T-helper 2 cell treated with Interferon-gamma antibody and Interleukin-4, amounts not matched to agents 100 ng/mL and 5 ng/mL, for 36 hours (primary cell): ENCODE results near the gene LRP1. TPM values are rescaled to one million over a fixed set of nuclear protein-coding genes. Genes with fewer than 3 reads are reported as not detected.

ENCODE experiments used
- intact Hi-C: fragments of 100-400 bp; cut with micrococcal nuclease; formaldehyde crosslinking; loops from one replicate; pipeline ENCODE4 v1.15.1; 2023
- total RNA-seq: library from RNA; stranded (reverse); gene quantifications from 2 replicates; pipeline ENCODE4 v1.2.3, GENCODE V29; 2022

The LRP1 gene
- total RNA-seq, 1 donor from 2014 or later: 0.91 TPM

DNA sequence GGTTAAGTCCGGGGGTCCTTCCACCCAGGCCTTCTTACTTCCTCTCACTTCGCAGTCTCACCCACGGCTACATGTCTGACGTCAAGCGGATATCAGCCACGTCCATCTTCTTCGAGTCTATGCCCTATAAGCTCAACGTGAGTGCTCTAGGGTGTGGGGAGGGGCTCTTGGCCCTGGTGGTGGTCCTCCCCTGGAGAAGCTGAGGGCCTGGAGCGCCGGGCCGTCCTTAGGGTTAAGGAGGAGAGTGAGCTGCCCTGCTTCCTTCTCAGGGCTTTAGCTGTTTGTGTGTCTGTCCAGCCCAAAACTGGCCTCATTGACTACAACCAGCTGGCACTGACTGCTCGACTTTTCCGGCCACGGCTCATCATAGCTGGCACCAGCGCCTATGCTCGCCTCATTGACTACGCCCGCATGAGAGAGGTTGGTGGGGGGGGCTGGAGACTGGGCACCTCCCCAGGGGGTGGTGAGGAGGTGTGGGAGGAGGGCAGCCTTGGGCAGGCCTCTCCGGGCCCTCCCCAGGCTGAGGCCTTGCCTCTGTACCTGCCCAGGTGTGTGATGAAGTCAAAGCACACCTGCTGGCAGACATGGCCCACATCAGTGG lies 104.0 kb downstream of the LRP1 start:
- intact Hi-C loops: no loop called here

GRCh38 chr12:57233357-57234232 lies 105.3 kb downstream of the LRP1 start:
- intact Hi-C loops: no loop called here

DNA sequence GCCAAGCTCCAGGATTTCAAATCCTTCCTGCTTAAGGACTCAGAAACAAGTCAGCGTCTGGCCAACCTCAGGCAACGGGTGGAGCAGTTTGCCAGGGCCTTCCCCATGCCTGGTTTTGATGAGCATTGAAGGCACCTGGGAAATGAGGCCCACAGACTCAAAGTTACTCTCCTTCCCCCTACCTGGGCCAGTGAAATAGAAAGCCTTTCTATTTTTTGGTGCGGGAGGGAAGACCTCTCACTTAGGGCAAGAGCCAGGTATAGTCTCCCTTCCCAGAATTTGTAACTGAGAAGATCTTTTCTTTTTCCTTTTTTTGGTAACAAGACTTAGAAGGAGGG lies 105.9 kb downstream of the LRP1 start:
- intact Hi-C loops: no loop called here

DNA sequence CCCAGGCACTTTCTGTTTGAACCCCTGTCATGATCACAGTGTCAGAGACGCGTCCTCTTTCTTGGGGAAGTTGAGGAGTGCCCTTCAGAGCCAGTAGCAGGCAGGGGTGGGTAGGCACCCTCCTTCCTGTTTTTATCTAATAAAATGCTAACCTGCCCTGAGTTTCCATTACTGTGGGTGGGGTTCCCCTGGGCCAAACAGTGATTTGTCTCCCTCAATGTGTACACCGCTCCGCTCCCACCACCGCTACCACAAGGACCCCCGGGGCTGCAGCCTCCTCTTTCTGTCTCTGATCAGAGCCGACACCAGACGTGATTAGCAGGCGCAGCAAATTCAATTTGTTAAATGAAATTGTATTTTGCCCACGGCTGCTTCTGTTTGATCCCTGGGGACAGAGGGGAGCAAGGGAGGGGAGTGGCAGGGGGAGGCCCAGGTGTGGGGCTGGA lies 106.3 kb downstream of the LRP1 start:
- intact Hi-C loops: no loop called here

DNA sequence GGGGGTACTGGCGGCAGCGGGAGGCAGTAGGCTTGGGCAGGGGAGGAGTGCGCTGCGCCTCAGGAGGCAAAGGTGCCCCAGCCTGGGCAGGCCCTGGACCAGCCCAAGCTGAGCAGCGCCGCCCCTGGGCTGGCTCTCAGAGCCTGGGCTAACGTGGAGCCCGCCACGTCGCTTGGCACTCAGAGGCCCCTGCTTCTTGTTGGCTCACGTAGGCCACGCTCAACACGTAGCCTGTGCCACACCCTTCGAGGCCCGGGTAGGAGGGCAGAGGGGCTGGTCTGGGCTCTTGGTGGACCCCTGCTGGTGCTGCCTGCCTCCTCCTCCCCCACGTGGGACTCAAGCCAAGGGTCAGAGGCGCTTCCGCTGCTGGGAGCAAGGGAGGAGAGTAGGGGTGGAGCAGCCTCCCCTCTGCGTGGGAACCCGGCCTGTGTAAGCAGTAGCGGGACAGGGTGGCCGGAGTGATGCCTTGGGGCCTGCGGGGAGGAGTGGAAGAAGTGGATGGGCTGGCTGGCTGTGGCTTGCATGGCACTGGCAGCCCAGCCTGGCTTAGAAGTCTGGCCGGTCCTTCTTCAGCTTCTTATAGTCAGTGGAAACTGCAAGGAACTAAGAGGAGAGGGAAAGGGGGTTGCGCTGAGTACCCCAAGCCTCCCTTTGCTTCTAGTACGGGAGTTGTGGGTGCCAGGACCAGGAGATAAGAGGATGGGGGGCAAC lies 106.9 kb downstream of the LRP1 start:
- intact Hi-C loops: no loop called here

DNA sequence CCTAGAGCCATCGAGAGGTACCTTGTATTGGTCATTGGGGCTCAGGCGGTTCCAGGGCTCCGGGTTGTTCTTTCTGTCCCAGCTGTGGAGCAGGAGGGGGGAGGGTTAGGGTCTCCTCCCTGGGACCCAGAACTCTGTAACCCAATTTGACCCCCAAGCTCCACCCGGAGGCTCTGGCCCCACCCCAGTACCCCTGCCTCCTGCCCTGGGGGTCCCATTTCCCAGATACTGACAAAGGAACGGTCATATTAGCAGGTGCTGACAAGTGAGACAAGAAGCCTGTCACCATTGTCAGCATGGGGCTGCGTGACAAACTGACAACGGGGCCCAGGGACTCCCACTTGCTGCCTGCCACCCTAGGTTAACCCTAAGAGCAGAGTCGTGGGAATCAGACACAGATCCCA lies 107.4 kb downstream of the LRP1 start:
- intact Hi-C loops: no loop called here

- intact Hi-C loops: no loop called here
These were observed 108.1 kb downstream of the LRP1 start for GRCh38 chr12:57236201-57236924.

DNA sequence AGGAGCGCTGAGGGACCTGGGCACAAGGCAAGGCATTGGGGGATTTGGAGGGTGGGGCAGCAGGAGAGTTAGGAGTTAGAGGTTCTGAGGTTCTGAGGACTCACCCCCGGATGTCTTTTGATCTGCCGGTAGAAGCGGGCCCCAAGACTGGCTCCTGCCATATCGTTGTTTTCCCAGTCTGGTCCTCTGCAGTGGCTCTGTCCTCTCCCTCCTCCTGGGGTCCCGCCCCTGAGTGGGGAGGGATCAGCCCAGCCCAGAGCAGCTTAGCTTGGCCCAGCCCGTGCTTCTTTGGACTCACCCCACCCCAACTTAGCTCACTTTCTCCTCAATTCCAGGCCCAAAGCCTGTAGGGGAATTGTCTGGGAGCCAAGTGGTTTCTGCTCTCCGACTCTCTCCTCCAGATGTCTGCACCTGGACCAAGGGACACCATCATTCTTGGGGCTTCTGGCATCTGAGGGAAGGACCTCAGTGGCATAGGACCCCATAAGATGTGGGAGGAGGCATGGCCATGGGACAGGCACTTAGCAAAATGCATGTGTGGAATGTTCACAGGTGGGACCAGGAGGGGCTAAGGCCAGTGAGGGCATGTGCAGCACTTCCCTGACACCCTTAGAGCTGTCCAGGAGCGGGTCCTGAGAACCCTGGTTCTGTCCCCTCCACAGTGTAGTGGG lies 108.8 kb downstream of the LRP1 start:
- intact Hi-C loops: no loop called here

DNA sequence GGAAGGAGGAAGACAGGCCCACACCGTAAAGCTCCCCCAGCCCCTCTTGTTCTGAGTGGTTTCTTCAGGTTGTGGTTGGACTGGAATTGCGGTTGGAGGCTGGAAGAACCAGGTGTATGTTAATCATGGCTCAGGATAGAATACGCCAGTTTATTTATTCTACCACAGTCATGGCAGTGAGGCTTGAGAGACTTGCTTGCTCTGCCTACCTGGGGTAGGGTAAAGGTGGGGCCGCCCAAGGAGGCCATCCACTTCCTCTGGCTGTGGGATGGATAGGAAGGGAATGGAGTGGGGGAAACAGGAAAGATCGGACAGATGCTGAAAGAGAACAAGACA lies 109.3 kb downstream of the LRP1 start:
- intact Hi-C loops: no loop called here

- intact Hi-C loops: loop anchor here (2.0 kb wide), 1 partner anchor 113 kb away; no protein-coding TSS in a partner anchor
These were observed 109.9 kb downstream of the LRP1 start for GRCh38 chr12:57237932-57238853.

DNA sequence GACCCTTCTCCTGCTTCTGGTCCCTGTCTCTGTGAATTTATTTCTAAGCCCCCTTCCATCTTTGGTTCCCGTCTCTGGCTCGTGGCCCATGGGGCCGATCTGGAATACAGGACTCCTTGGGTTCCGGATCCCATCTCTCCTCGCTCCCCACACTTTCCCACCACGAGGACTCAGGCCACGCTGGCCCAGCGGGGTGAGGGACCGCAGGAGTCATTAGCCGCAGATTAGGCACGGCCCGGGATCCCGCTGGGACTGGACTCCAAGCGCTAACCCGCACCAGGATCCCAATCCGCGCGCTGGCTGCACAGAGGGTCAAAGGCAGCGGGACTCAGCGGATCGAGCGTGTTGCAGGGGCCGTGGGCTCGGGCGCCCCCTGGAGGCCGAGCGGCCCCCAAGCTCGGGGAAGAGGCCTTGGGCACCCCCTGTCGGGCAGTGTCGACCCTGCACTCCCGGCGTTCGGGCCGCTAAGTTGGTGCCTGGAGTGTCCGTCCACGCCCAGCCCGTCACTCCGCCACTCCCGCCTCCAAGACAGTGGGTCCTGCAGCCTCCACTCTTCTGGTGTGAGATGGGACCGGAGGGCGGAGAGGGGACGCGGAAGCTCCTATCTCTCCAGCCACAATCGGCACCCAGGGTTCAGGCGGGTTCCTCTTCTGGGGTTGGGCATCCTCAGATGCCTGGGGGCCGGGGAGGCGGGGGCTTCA lies 110.7 kb downstream of the LRP1 start:
- intact Hi-C loops: loop anchor here (1.0 to 2.0 kb wide), 4 partner anchors 10 to 114 kb away; partner anchors contain the start of gene SHMT2

DNA sequence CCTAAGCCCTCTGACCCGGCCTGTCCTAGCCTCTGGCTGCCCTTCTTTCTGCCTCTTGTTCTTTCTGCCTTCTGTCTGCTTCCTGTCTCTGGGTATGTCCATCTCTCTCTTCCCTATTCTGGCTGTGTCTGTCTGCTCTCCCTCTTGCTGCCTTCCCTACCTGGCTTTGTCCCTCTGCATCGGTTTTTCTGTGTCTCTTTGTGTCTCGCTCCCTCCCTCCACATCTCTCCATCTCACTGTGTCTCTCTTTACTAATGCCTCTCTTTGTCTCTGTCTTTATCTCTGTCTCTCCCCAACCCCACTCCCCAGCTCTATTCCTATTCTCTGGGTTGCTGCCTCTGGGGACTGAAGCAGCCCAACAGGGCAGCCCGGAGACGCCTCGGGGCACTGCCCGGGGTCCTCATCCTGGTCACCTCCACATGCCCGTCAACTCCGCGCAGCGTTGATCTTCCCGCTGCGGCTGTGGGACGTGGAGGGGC lies 111.3 kb downstream of the LRP1 start:
- intact Hi-C loops: loop anchor here (1.0 to 2.0 kb wide), 4 partner anchors 10 to 115 kb away; partner anchors contain the start of gene SHMT2

DNA sequence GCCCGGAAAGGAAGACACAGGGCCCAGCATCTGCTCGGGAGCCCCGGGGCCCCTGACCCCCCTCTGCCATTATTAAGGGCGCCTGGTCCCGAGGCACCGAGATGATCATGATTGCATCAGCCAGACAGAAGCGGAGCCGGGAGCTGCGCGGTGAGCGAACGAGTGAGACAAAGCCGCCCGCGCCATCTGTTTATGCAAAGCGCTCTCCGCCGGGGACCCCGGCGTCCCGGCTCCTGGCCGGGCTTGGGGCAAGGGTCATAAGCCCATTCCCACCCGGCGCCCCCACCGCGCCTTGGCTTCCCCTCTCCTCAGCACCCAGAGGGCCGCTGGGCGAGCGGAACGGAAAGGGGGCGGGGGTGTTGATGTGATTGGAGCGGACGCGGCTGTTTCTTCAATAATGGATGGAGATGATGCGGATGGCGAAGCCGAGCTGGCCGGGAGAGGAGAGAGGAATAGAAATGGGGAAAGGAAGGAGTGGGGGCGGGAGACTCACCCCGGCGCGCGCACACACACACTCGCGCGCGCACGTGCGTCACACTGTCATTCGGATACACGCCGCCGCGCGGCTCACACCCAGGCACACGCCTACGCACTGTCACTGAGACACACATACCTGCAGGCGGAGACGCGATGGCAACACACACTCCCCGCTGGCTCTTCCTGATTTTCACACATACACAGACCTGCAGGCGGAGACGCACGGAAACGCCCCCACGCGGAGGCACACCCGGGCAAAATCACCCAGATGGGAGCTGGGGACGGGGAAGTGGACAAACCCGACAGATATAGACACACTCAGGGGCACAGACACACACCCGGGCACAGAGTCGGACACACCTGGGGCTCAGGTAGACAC lies 112.0 kb downstream of the LRP1 start:
- intact Hi-C loops: no loop called here

- intact Hi-C loops: no loop called here
These were observed 112.7 kb downstream of the LRP1 start for GRCh38 chr12:57240926-57241401.

- intact Hi-C loops: loop anchor here (2.0 kb wide), 1 partner anchor 189 kb away; the partner anchor contains the start of gene R3HDM2
These were observed 113.4 kb downstream of the LRP1 start for GRCh38 chr12:57241402-57242310.

DNA sequence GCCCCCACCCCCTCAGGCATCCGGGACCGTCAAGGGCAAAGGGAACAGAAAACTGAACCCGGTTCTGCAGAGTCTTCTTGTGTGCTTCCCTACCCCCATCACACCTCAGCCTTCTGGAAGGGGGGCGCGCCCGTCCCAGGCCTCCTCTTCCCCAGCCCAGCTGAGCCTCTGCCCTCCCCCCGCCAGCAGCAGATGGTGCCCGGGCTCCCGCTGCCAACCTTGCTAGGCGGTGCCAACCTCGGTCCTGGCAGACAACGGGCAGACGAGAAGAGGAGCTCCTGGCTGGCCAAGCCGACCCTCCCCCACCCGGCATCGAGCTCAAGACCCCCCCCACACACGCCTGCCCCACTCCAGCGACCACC lies 114.0 kb downstream of the LRP1 start:
- intact Hi-C loops: loop anchor here (2.0 kb wide), 1 partner anchor 188 kb away; the partner anchor contains the start of gene R3HDM2
